ENCODE results near the gene LPP. TPM values are rescaled to one million over a fixed set of nuclear protein-coding genes. Genes with fewer than 3 reads are reported as not detected.

The LPP gene
- polyA plus RNA-seq, 2 of the 4 experiments (the other 2 are of a cell fraction), result 11.0 to 30.8 TPM

DNA sequence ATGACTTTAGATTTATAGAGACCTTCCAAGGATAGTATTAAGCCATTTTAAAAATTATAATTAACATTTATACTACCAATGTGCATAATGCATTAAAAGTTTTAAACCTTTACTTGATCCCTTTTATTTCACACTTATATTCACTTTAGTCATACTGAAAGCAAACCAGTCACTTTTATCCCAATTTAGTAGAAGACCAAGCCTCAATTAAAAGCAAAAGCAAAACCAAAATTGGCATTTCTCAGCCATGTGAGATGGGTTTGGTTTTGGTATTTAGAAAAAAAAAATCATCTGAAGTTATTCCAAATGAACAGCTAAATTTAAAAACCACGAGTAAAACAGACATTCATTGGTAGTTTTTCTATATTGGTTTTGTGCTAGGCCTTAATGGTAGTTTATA, 249.4 kb downstream of the LPP start:
- TF ChIP-seq GATA3 (IDR thresholded peaks at IDR 0.05; ENCODE audit: borderline replicate concordance), result no peak
- no peak for TF ChIP-seq CBX8 (IDR thresholded peaks at IDR 0.05)
- no peak for TF ChIP-seq ZC3H11A (IDR thresholded peaks at IDR 0.05)
- no peak for TF ChIP-seq SMC3 (IDR thresholded peaks at IDR 0.05)
- TF ChIP-seq ZFP36 (IDR thresholded peaks at IDR 0.05; ENCODE audit: borderline replicate concordance, partially characterized antibody), result no peak
- TF ChIP-seq HDAC2 (IDR thresholded peaks at IDR 0.05), result no peak
- TF ChIP-seq EHF (CRISPR knock-in tag; IDR thresholded peaks at IDR 0.05), result no peak
- no peak for TF ChIP-seq PHF8 (IDR thresholded peaks at IDR 0.05; ENCODE audit: borderline replicate concordance, low read depth)
- TF ChIP-seq CBX2 (IDR thresholded peaks at IDR 0.05; ENCODE audit: borderline replicate concordance, low read depth), result no peak
- no peak for TF ChIP-seq CHD4 (IDR thresholded peaks at IDR 0.05; ENCODE audit: borderline replicate concordance)
- no peak for TF ChIP-seq NPAS2 (CRISPR knock-in tag; IDR thresholded peaks at IDR 0.05; ENCODE audit: borderline replicate concordance)
- no peak for TF ChIP-seq HOXA7 (CRISPR knock-in tag; IDR thresholded peaks at IDR 0.05)
- TF ChIP-seq FOSB (CRISPR knock-in tag; IDR thresholded peaks at IDR 0.05), result no peak
- no peak for TF ChIP-seq HOXB13 (CRISPR knock-in tag; IDR thresholded peaks at IDR 0.05; ENCODE audit: low read depth)
- no peak overlapping the region for H3K27ac ChIP-seq
- H3K4me1 ChIP-seq, result no peaks in the 10 kb centered on the region
- 89% methylated on average over 1 of the region's 1 CpG for WGBS (ENCODE audit: missing lambda C conversion rate)
- ATAC-seq (no peak), FAIRE-seq (no peak), DNase-seq (ENCODE audit: low read depth in 1 of 2, low spot score in 1 of 2) (no peak)
- H3K9me3 ChIP-seq, result no peaks in the 10 kb centered on the region
- no peak overlapping the region for H3K4me3 ChIP-seq
- ChIA-PET POLR2A (no interaction called here), CTCF (no interaction called here)
- no peak overlapping the region for H3K4me2 ChIP-seq

- TF ChIP-seq HDAC2 (IDR thresholded peaks at IDR 0.05) (no peak), SMC3 (IDR thresholded peaks at IDR 0.05) (no peak), ZFP36 (IDR thresholded peaks at IDR 0.05; ENCODE audit: borderline replicate concordance, partially characterized antibody) (no peak), BHLHE40 (IDR thresholded peaks at IDR 0.05; ENCODE audit: low read depth, low read length) (no peak), CBX2 (IDR thresholded peaks at IDR 0.05; ENCODE audit: borderline replicate concordance, low read depth) (no peak), HMGXB4 (CRISPR knock-in tag; IDR thresholded peaks at IDR 0.05; ENCODE audit: borderline replicate concordance) (no peak), CEBPB (IDR thresholded peaks at IDR 0.05) (no peak), PHF8 (IDR thresholded peaks at IDR 0.05; ENCODE audit: borderline replicate concordance, low read depth) (no peak), HEYL (CRISPR knock-in tag; IDR thresholded peaks at IDR 0.05) (no peak), ZSCAN20 (CRISPR knock-in tag; IDR thresholded peaks at IDR 0.05) (no peak), MAFK (IDR thresholded peaks at IDR 0.05; ENCODE audit: partially characterized antibody) (no peak), E2F6 (IDR thresholded peaks at IDR 0.05; ENCODE audit: borderline replicate concordance, low read depth) (no peak), POLR2AphosphoS2 (conservative IDR thresholded peaks at IDR 0.05; ENCODE audit: low read length) (no peak), TFCP2L1 (CRISPR knock-in tag; IDR thresholded peaks at IDR 0.05) (no peak)
- Histone ChIP-seq H3K4me2 (no peak overlapping the region), H3K4me3 (no peak overlapping the region), H3K9me3 (no peaks in the 10 kb centered on the region), H3K4me1 (no peaks in the 10 kb centered on the region), H3K27ac (no peak overlapping the region)
- no peak for FAIRE-seq
- ChIA-PET CTCF (no interaction called here), POLR2A (no interaction called here)
- no peak for ATAC-seq
- WGBS (ENCODE audit: missing lambda C conversion rate), result 96% methylated on average over 4 of the region's 4 CpGs
- no peak for DNase-seq (ENCODE audit: low read depth in 1 of 2, low spot score in 1 of 2)
Observed at GRCh38 chr3:188404124-188404523, 250.2 kb downstream of the LPP start.

GRCh38 chr3:188404701-188405100, 250.7 kb downstream of the LPP start:
- CTCF ChIA-PET, result interaction anchor here (2.0 kb wide), 1 partner anchor 664 kb away, joined by 6 read pairs; no protein-coding TSS in a partner anchor
- Histone ChIP-seq H3K9me3 (no peaks in the 10 kb centered on the region), H3K27ac (no peak overlapping the region), H3K4me2 (no peak overlapping the region), H3K4me1 (no peaks in the 10 kb centered on the region), H3K4me3 (no peak overlapping the region)
- TF ChIP-seq REST (IDR thresholded peaks at IDR 0.05), result no peak
- TF ChIP-seq MAFK (IDR thresholded peaks at IDR 0.05; ENCODE audit: partially characterized antibody), result no peak
- TF ChIP-seq RAD21 (conservative IDR thresholded peaks at IDR 0.05 in 1 of 2, IDR thresholded peaks at IDR 0.05 in 1 of 2), result no peak
- no peak for TF ChIP-seq RARB (CRISPR knock-in tag; IDR thresholded peaks at IDR 0.05)
- no peak for TF ChIP-seq POLR2AphosphoS2 (conservative IDR thresholded peaks at IDR 0.05; ENCODE audit: low read length)
- TF ChIP-seq EHF (CRISPR knock-in tag; IDR thresholded peaks at IDR 0.05), result no peak
- TF ChIP-seq RCOR1 (IDR thresholded peaks at IDR 0.05; ENCODE audit: low read depth, low read length), result no peak
- no peak for TF ChIP-seq POLR2A (IDR thresholded peaks at IDR 0.05; ENCODE audit: low read length)
- FAIRE-seq (no peak), DNase-seq (ENCODE audit: low read depth in 1 of 2, low spot score in 1 of 2) (no peak), ATAC-seq (no peak)
- POLR2A ChIA-PET, result no interaction called here
- 93% methylated on average over 3 of the region's 4 CpGs for WGBS (ENCODE audit: missing lambda C conversion rate)
